ENCODE data around the gene SZRD1.

SZRD1 gene

GRCh38 chr1:16397120-16397519 lies 30.1 kb downstream of the SZRD1 start:
- DNase-seq = no peak

GRCh38 chr1:16398371-16398953 lies 31.4 kb downstream of the SZRD1 start:
- DNase-seq = no peak

- DNase-seq = no peak
Measured at GRCh38 chr1:16402742-16403141, 35.7 kb downstream of the SZRD1 start.

- no peak for DNase-seq
Measured at GRCh38 chr1:16405441-16405840, 38.4 kb downstream of the SZRD1 start.

GRCh38 chr1:16406868-16407267 lies 39.8 kb downstream of the SZRD1 start:
- no peak for DNase-seq

GRCh38 chr1:16409536-16410152 lies 42.6 kb downstream of the SZRD1 start:
- no peak for DNase-seq

GRCh38 chr1:16410803-16411202 lies 43.8 kb downstream of the SZRD1 start:
- DNase-seq = no peak

- DNase-seq = no peak
Measured at GRCh38 chr1:16413191-16413590, 46.1 kb downstream of the SZRD1 start.

- DNase-seq = no peak
Measured at GRCh38 chr1:16418823-16419425, 51.9 kb downstream of the SZRD1 start.

- DNase-seq = peak; percentile 12
Measured at GRCh38 chr1:16420424-16421118, 53.5 kb downstream of the SZRD1 start.

- DNase-seq = no peak
Measured at GRCh38 chr1:16421201-16421600, 54.2 kb downstream of the SZRD1 start.

- DNase-seq = no peak
Measured at GRCh38 chr1:16422041-16422440, 55.0 kb downstream of the SZRD1 start.

GRCh38 chr1:16425125-16426025 lies 58.3 kb downstream of the SZRD1 start:
- no peak for DNase-seq

GRCh38 chr1:16430606-16431005 lies 63.6 kb downstream of the SZRD1 start:
- no peak for DNase-seq

GRCh38 chr1:16433030-16433429 lies 66.0 kb downstream of the SZRD1 start:
- DNase-seq = no peak

- no peak for DNase-seq
Measured at GRCh38 chr1:16434007-16434406, 67.0 kb downstream of the SZRD1 start.

- DNase-seq = no peak
Measured at GRCh38 chr1:16434501-16434900, 67.5 kb downstream of the SZRD1 start.

- no peak for DNase-seq
Measured at GRCh38 chr1:16436946-16437474, 70.0 kb downstream of the SZRD1 start, which contains the start of gene SPATA21. Gene SPATA21, minus strand, starts transcription at chr1:16437424. Its CDS starts 6,053 bp downstream, at chr1:16431371.

GRCh38 chr1:16438516-16438915 lies 71.5 kb downstream of the SZRD1 start:
- no peak for DNase-seq

GRCh38 chr1:16438924-16439323 lies 71.9 kb downstream of the SZRD1 start:
- DNase-seq = no peak

GRCh38 chr1:16440131-16440469 lies 73.1 kb downstream of the SZRD1 start:
- DNase-seq = no peak

GRCh38 chr1:16440470-16441281 lies 73.6 kb downstream of the SZRD1 start, which contains the start of gene NECAP2:
Gene NECAP2, plus strand, starts transcription at chr1:16440724. Its CDS starts 38 bp downstream, at chr1:16440762.
- DNase-seq = peak; percentile 94
